ENCODE measurements around the gene CSNK2A2. TPM values are rescaled to one million over a fixed set of nuclear protein-coding genes. Genes with fewer than 3 reads are reported as not detected.
A peak's percentile ranks its signal among the peaks of the same experiment; 100 is the strongest.

The CSNK2A2 gene
- total RNA-seq, 1 donor from 2014 or later, result 81.6 TPM

GRCh38 chr16:58124601-58124915 is 73.3 kb downstream of the CSNK2A2 start:
- Histone ChIP-seq H3K9ac (no peak overlapping the region), H3F3A (ENCODE audit: low read depth) (peaks cover 28% of the 10 kb centered on the region), H3K36me3 (no peaks in the 10 kb centered on the region), H3K4me3 (no peak overlapping the region), H3K4me2 (no peak overlapping the region), H2AFZ (replicated peaks) (no peak overlapping the region), H3K4me1 (peaks cover 37% of the 10 kb centered on the region), H3K79me2 (ENCODE audit: low read depth) (peaks cover 94% of the 10 kb centered on the region), H3K9me3 (ENCODE audit: low read depth) (no peaks in the 10 kb centered on the region), H4K20me1 (ENCODE audit: low read depth) (peaks cover 95% of the 10 kb centered on the region), H3K27ac (no peak overlapping the region), H3K27me3 (no peaks in the 10 kb centered on the region)
- TF ChIP-seq CTCF (IDR thresholded peaks at IDR 0.05), result no peak
- no peak for TF ChIP-seq EZH2phosphoT487 (IDR thresholded peaks at IDR 0.05)
- no peak for TF ChIP-seq EZH2 (IDR thresholded peaks at IDR 0.05)
- no peak for DNase-seq (ENCODE audit: low spot score)
- peaks cover 2% of the 10 kb centered on the region for H3K9me3 Mint-ChIP-seq
- H3K4me1 Mint-ChIP-seq, result peaks cover 68% of the 10 kb centered on the region
- H3K4me3 Mint-ChIP-seq, result no peak overlapping the region
- H3K27ac Mint-ChIP-seq, result no peak overlapping the region
- peaks cover 7% of the 10 kb centered on the region for H3K36me3 Mint-ChIP-seq
- no peaks in the 10 kb centered on the region for H3K27me3 Mint-ChIP-seq (ENCODE audit: insufficient read depth, low read depth)

- no peaks in the 10 kb centered on the region for H3K9me3 Mint-ChIP-seq
These were observed 73.9 kb downstream of the CSNK2A2 start for GRCh38 chr16:58123896-58124600.

GRCh38 chr16:58121132-58121531 is 76.8 kb downstream of the CSNK2A2 start:
- peak overlapping the region; percentile 0 for H3K4me3 ChIP-seq
- no peak overlapping the region for H3K27ac ChIP-seq
- H3K4me1 ChIP-seq, result peaks cover 22% of the 10 kb centered on the region
- peaks cover 100% of the 10 kb centered on the region for H4K20me1 ChIP-seq (ENCODE audit: low read depth)
- H3K27ac Mint-ChIP-seq, result peak overlapping the region; percentile 60
- H3K4me3 Mint-ChIP-seq, result peak overlapping the region; percentile 74
- H3F3A ChIP-seq (ENCODE audit: low read depth), result peaks cover 8% of the 10 kb centered on the region
- TF ChIP-seq CTCF (IDR thresholded peaks at IDR 0.05), result no peak
- no peak for TF ChIP-seq EZH2 (IDR thresholded peaks at IDR 0.05)
- TF ChIP-seq EZH2phosphoT487 (IDR thresholded peaks at IDR 0.05), result no peak
- no peaks in the 10 kb centered on the region for H3K9me3 Mint-ChIP-seq
- H3K36me3 Mint-ChIP-seq, result peaks cover 8% of the 10 kb centered on the region
- no peaks in the 10 kb centered on the region for H3K27me3 Mint-ChIP-seq (ENCODE audit: insufficient read depth, low read depth)
- no peak overlapping the region for H3K9ac ChIP-seq
- no peak overlapping the region for H2AFZ ChIP-seq (replicated peaks)
- no peaks in the 10 kb centered on the region for H3K9me3 ChIP-seq (ENCODE audit: low read depth)
- peaks cover 48% of the 10 kb centered on the region for H3K4me1 Mint-ChIP-seq
- peak overlapping the region; percentile 45 for H3K4me2 ChIP-seq
- no peaks in the 10 kb centered on the region for H3K27me3 ChIP-seq
- DNase-seq (ENCODE audit: low spot score), result no peak
- no peaks in the 10 kb centered on the region for H3K36me3 ChIP-seq
- H3K79me2 ChIP-seq (ENCODE audit: low read depth), result peaks cover 100% of the 10 kb centered on the region

More at GRCh38 chr16:58123896-58124600, 73.9 kb downstream of the CSNK2A2 start:
- H3K4me2 ChIP-seq, result no peak overlapping the region
- no peak overlapping the region for H3K27ac ChIP-seq
- peaks cover 100% of the 10 kb centered on the region for H4K20me1 ChIP-seq (ENCODE audit: low read depth)
- H3K9ac ChIP-seq, result no peak overlapping the region
- H3K27ac Mint-ChIP-seq, result no peak overlapping the region
- no peaks in the 10 kb centered on the region for H3K36me3 ChIP-seq
- peaks cover 41% of the 10 kb centered on the region for H3K4me1 ChIP-seq
- no peaks in the 10 kb centered on the region for H3K27me3 ChIP-seq
- H3K9me3 ChIP-seq (ENCODE audit: low read depth), result no peaks in the 10 kb centered on the region
- TF ChIP-seq EZH2phosphoT487 (IDR thresholded peaks at IDR 0.05), result no peak
- no peak for TF ChIP-seq CTCF (IDR thresholded peaks at IDR 0.05)
- no peak for TF ChIP-seq EZH2 (IDR thresholded peaks at IDR 0.05)
- H3F3A ChIP-seq (ENCODE audit: low read depth), result peaks cover 24% of the 10 kb centered on the region
- H2AFZ ChIP-seq (replicated peaks), result no peak overlapping the region
- H3K4me3 Mint-ChIP-seq, result no peak overlapping the region
- H3K27me3 Mint-ChIP-seq (ENCODE audit: insufficient read depth, low read depth), result no peaks in the 10 kb centered on the region
- peaks cover 65% of the 10 kb centered on the region for H3K4me1 Mint-ChIP-seq
- H3K79me2 ChIP-seq (ENCODE audit: low read depth), result peaks cover 99% of the 10 kb centered on the region
- no peak for DNase-seq (ENCODE audit: low spot score)
- H3K36me3 Mint-ChIP-seq, result peaks cover 5% of the 10 kb centered on the region
- H3K4me3 ChIP-seq, result no peak overlapping the region
